SK-N-SH (cell line): ENCODE results near the gene FABP6.

Source experiments
- CHD2 ChIP-seq: fragments of 150-350 bp; IDR thresholded peaks from 2 replicates; pipeline ENCODE4 v1.6.1; 2018; ENCODE audit warnings: low read length; ENCODE audit not compliant: partially characterized antibody
- CTCF ChIP-seq: fragments of 200-600 bp; sonication (generic); IDR thresholded peaks from 2 replicates; pipeline ENCODE4 v1.6.1; 2017; ENCODE audit warnings: antibody characterized with exemption, mild to moderate bottlenecking, moderate library complexity
- EZH2phosphoT487 ChIP-seq: fragments of 200-600 bp; sonication (generic); IDR thresholded peaks from 2 replicates; pipeline ENCODE4 v1.6.1; 2017; ENCODE audit warnings: low read depth, mixed run types, mild to moderate bottlenecking, antibody characterized with exemption, moderate library complexity, borderline replicate concordance
- FOXM1 ChIP-seq: IDR thresholded peaks from 2 replicates; pipeline ENCODE4 v1.4.0; 2012; ENCODE audit warnings: low read depth, mild to moderate bottlenecking
- RAD21 ChIP-seq: IDR thresholded peaks from 2 replicates; pipeline ENCODE4 v1.6.1; 2012; ENCODE audit warnings: mild to moderate bottlenecking, low read length
- RCOR1 ChIP-seq: fragments of 150-350 bp; IDR thresholded peaks from 2 replicates; pipeline ENCODE4 v1.6.1; 2017; ENCODE audit warnings: antibody characterized with exemption, low read length

GRCh38 chr5:160192424-160192823 lies 36.9 kb upstream of the FABP6 start:
- TF ChIP-seq CTCF (no peak), RAD21 (no peak), RCOR1 (no peak), EZH2phosphoT487 (no peak), FOXM1 (no peak), CHD2 (no peak)
